ENCODE data around the gene FREM3. TPM values are rescaled to one million over a fixed set of nuclear protein-coding genes. Genes with fewer than 3 reads are reported as not detected.
"Not testable (repeated sequence)": the region's sequence is repeated elsewhere in the genome, so short reads cannot be mapped to it uniquely, and the experiment has no call there.

Gene FREM3
- total RNA-seq, 4 donors from 2014 or later, result not detected

- intact Hi-C loops (cut with DNase I; ENCODE audit: low total_unique reads), result no loop called here
- WGBS, 2 donors, result 71 to 78% methylated on average over 3 of the region's 3 CpGs
- no peak overlapping the region for H3K4me3 ChIP-seq (ENCODE audit: low read depth, poor library complexity, severe bottlenecking)
- no peak for DNase-seq (ENCODE audit: low spot score in 2 of 2)
- no peak for TF ChIP-seq CTCF (IDR thresholded peaks at IDR 0.05)
- no peak for TF ChIP-seq POLR2A (IDR thresholded peaks at IDR 0.05)
Observed at GRCh38 chr4:143728166-143728565, 27.7 kb upstream of the FREM3 start.

- intact Hi-C loops (cut with DNase I; ENCODE audit: low total_unique reads), result no loop called here
- TF ChIP-seq CTCF (IDR thresholded peaks at IDR 0.05) (no peak), POLR2A (IDR thresholded peaks at IDR 0.05) (no peak)
- DNase-seq (ENCODE audit: low spot score in 2 of 2), result no peak
- H3K4me3 ChIP-seq (ENCODE audit: low read depth, poor library complexity, severe bottlenecking), result no peak overlapping the region
- 76 to 79% methylated on average over 1 of the region's 1 CpG for WGBS, 2 donors
Observed at GRCh38 chr4:143726714-143727113, 26.2 kb upstream of the FREM3 start.

- TF ChIP-seq POLR2A (IDR thresholded peaks at IDR 0.05) (no peak), CTCF (IDR thresholded peaks at IDR 0.05) (no peak)
- no peak for DNase-seq (ENCODE audit: low spot score in 2 of 2)
- 80 to 100% methylated on average over 1 of the region's 1 CpG for WGBS, 2 donors
- intact Hi-C loops (cut with DNase I; ENCODE audit: low total_unique reads), result no loop called here
- no peak overlapping the region for H3K4me3 ChIP-seq (ENCODE audit: low read depth, poor library complexity, severe bottlenecking)
Observed at GRCh38 chr4:143721317-143721716, 20.8 kb upstream of the FREM3 start.

GRCh38 chr4:143718748-143719147 is 18.3 kb upstream of the FREM3 start:
- no CpG with 5 or more reads among the region's 1 CpG for WGBS, 2 donors
- H3K4me3 ChIP-seq (ENCODE audit: low read depth, poor library complexity, severe bottlenecking); DNase-seq (ENCODE audit: low spot score in 2 of 2); intact Hi-C loops (cut with DNase I; ENCODE audit: low total_unique reads): not testable (repeated sequence)

GRCh38 chr4:143713955-143714625 is 13.6 kb upstream of the FREM3 start:
- TF ChIP-seq CTCF (IDR thresholded peaks at IDR 0.05) (no peak), POLR2A (IDR thresholded peaks at IDR 0.05) (no peak)
- intact Hi-C loops (cut with DNase I; ENCODE audit: low total_unique reads), result no loop called here
- 81 to 92% methylated on average over 2 of the region's 2 CpGs for WGBS, 2 donors

GRCh38 chr4:143713553-143713952 is 13.1 kb upstream of the FREM3 start:
- no peak for DNase-seq (ENCODE audit: low spot score in 2 of 2)
- intact Hi-C loops (cut with DNase I; ENCODE audit: low total_unique reads), result no loop called here
- no peak for TF ChIP-seq CTCF (IDR thresholded peaks at IDR 0.05)
- TF ChIP-seq POLR2A (IDR thresholded peaks at IDR 0.05), result no peak
- no peak overlapping the region for H3K4me3 ChIP-seq (ENCODE audit: low read depth, poor library complexity, severe bottlenecking)
- 85 to 87% methylated on average over 5 of the region's 5 CpGs for WGBS, 2 donors

More at GRCh38 chr4:143713955-143714625, 13.6 kb upstream of the FREM3 start:
- no peak overlapping the region for H3K4me3 ChIP-seq (ENCODE audit: low read depth, poor library complexity, severe bottlenecking)
- DNase-seq (ENCODE audit: low spot score in 2 of 2), result no peak

All from lower leg skin (tissue), 4 donors.